Parathyroid adenoma (tissue), 2 donors: ENCODE measurements around the gene RPL21.

Source experiments
- H2AFZ ChIP-seq: fragments of 300-600 bp; sonication (generic); one replicate; pipeline ENCODE4 v1.7.0; 2017; ENCODE audit warnings: antibody characterized with exemption, mild to moderate bottlenecking
- H3K27ac ChIP-seq: fragments of 300-600 bp; sonication (generic); one replicate; pipeline ENCODE4 v1.7.0; 2017
- H3K27me3 ChIP-seq: fragments of 300-600 bp; sonication (generic); one replicate; pipeline ENCODE4 v1.7.0; 2017; ENCODE audit warnings: low read length; ENCODE audit not compliant: control insufficient read depth, insufficient read depth
- H3K36me3 ChIP-seq: fragments of 300-600 bp; sonication (generic); one replicate; pipeline ENCODE4 v1.7.0; 2017; ENCODE audit warnings: low read length; ENCODE audit not compliant: control insufficient read depth, insufficient read depth
- H3K4me1 ChIP-seq: fragments of 300-600 bp; sonication (generic); one replicate; pipeline ENCODE4 v1.7.0; 2017; ENCODE audit warnings: control low read depth
- H3K4me2 ChIP-seq: fragments of 300-600 bp; sonication (generic); one replicate; pipeline ENCODE4 v1.7.0; 2017; ENCODE audit warnings: low read length
- H3K4me3 ChIP-seq: fragments of 300-600 bp; sonication (generic); one replicate; pipeline ENCODE4 v1.7.0; 2017; ENCODE audit warnings: low read depth, low read length
- H3K79me2 ChIP-seq: fragments of 300-600 bp; sonication (generic); one replicate; pipeline ENCODE4 v1.7.0; 2017; ENCODE audit warnings: control low read depth
- H3K9ac ChIP-seq: fragments of 300-600 bp; sonication (generic); one replicate; pipeline ENCODE4 v1.7.0; 2017; ENCODE audit warnings: mild to moderate bottlenecking
- H3K9me3 ChIP-seq: fragments of 300-600 bp; sonication (generic); one replicate; pipeline ENCODE4 v1.7.0; 2017; ENCODE audit warnings: low read length; ENCODE audit not compliant: control insufficient read depth
- CTCF ChIP-seq: fragments of 300-600 bp; sonication (generic); IDR thresholded peaks from one replicate; pipeline ENCODE4 v1.7.0; 2017; ENCODE audit warnings: antibody characterized with exemption, mild to moderate bottlenecking
- donor health status: primary hyperparathyroidism.

RPL21 gene

GRCh38 chr13:27252467-27252866, 1.1 kb downstream of the RPL21 start:
- Histone ChIP-seq H3K9ac (peak overlapping the region; percentile 87), H3K4me3 (peak overlapping the region; percentile 93), H3K4me2 (peak overlapping the region; percentile 88), H3K27me3 (no peaks in the 10 kb centered on the region), H3K27ac (peak overlapping the region; percentile 99), H3K36me3 (no peaks in the 10 kb centered on the region), H3K9me3 (no peaks in the 10 kb centered on the region), H3K4me1 (no peaks in the 10 kb centered on the region), H2AFZ (no peak overlapping the region), H3K79me2 (peaks cover 12% of the 10 kb centered on the region)
- TF ChIP-seq CTCF = no peak

GRCh38 chr13:27257233-27257568, 5.8 kb downstream of the RPL21 start:
- Histone ChIP-seq H3K27me3 (no peaks in the 10 kb centered on the region), H3K4me2 (no peak overlapping the region), H3K9me3 (no peaks in the 10 kb centered on the region), H3K79me2 (peaks cover 4% of the 10 kb centered on the region), H3K4me1 (no peaks in the 10 kb centered on the region), H3K27ac (no peak overlapping the region), H3K36me3 (no peaks in the 10 kb centered on the region), H2AFZ (no peak overlapping the region), H3K4me3 (no peak overlapping the region), H3K9ac (no peak overlapping the region)
- TF ChIP-seq CTCF = no peak

GRCh38 chr13:27257648-27258253, 6.4 kb downstream of the RPL21 start:
- TF ChIP-seq CTCF = no peak
- H3K27ac ChIP-seq = no peak overlapping the region
- no peak overlapping the region for H3K9ac ChIP-seq
- no peaks in the 10 kb centered on the region for H3K9me3 ChIP-seq
- H3K4me3 ChIP-seq = no peak overlapping the region
- no peaks in the 10 kb centered on the region for H3K4me1 ChIP-seq
- H3K79me2 ChIP-seq = no peaks in the 10 kb centered on the region
- H3K27me3 ChIP-seq = no peaks in the 10 kb centered on the region
- no peak overlapping the region for H2AFZ ChIP-seq
- no peak overlapping the region for H3K4me2 ChIP-seq
- H3K36me3 ChIP-seq = no peaks in the 10 kb centered on the region

GRCh38 chr13:27258637-27259386, 7.5 kb downstream of the RPL21 start:
- H3K9me3 ChIP-seq = no peaks in the 10 kb centered on the region
- H3K27me3 ChIP-seq = no peaks in the 10 kb centered on the region
- H3K4me1 ChIP-seq = no peaks in the 10 kb centered on the region
- no peak overlapping the region for H3K27ac ChIP-seq
- H3K4me3 ChIP-seq = no peak overlapping the region
- H3K79me2 ChIP-seq = no peaks in the 10 kb centered on the region
- no peak overlapping the region for H3K4me2 ChIP-seq
- no peak for TF ChIP-seq CTCF
- H3K9ac ChIP-seq = no peak overlapping the region
- H2AFZ ChIP-seq = no peak overlapping the region
- H3K36me3 ChIP-seq = no peaks in the 10 kb centered on the region

- Histone ChIP-seq H3K27ac (no peak overlapping the region), H3K9me3 (no peaks in the 10 kb centered on the region), H3K4me3 (no peak overlapping the region), H3K9ac (no peak overlapping the region), H3K27me3 (no peaks in the 10 kb centered on the region), H3K4me2 (no peak overlapping the region), H2AFZ (no peak overlapping the region), H3K4me1 (no peaks in the 10 kb centered on the region), H3K79me2 (no peaks in the 10 kb centered on the region), H3K36me3 (no peaks in the 10 kb centered on the region)
- TF ChIP-seq CTCF = no peak
These were observed 8.5 kb downstream of the RPL21 start for GRCh38 chr13:27259831-27260230.
